Globus pallidus (tissue), 1 donor: ENCODE results near the gene MYADML2.

ENCODE experiments used
- DNase-seq: peaks from one replicate; pipeline ENCODE4 v3.0.0-alpha.2; 2015; ENCODE audit warnings: low spot score

Gene MYADML2

DNA sequence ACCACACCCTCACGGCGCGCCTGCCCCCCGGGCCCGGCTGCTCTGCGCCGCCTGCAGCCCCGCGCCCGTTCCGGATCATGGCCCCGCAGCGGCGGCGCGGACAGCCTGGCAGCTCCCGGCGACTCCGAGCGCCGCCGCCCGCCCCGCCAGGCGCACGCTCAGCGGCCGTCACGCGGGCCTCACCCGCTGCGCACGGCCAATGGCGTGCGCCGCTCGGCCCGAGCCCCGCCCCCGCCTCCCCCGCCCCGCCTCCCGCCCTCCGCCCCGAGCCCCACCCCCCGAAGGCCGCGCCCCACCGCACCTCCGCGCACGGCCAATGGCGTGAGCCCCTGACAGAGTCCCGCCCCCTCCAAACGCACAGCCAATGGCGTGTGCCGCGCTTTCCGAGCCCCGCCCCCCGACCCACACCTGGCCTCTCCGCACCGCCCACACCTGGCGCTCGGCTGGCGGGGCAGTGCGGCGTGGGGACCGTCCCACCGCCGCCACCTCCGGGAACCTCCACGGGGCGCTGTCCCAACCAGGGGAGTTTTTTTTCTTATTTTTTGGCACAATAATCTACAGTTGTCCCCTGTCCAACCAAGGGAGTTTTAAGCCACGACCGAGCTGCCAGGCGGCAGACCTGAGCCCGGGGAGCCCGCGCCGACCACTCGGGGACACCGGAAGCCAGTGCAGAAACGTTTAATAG, 35.6 kb downstream of the MYADML2 start, which contains the start of gene PCYT2:
Gene PCYT2 (minus strand): TSS at position 123 of the 685 bp plus-strand sequence. CDS start 44 bp downstream, at position 79.
- DNase-seq = peak; percentile 89

- no peak for DNase-seq
These were observed 36.2 kb downstream of the MYADML2 start for GRCh38 chr17:81910840-81911276.

GRCh38 chr17:81909966-81910839, 36.8 kb downstream of the MYADML2 start:
- DNase-seq = no peak

GRCh38 chr17:81909231-81909630, 37.8 kb downstream of the MYADML2 start:
- no peak for DNase-seq

- DNase-seq = no peak
These were observed 38.2 kb downstream of the MYADML2 start for GRCh38 chr17:81908793-81909192.

GRCh38 chr17:81907219-81908145, 39.6 kb downstream of the MYADML2 start:
- DNase-seq = no peak

DNA sequence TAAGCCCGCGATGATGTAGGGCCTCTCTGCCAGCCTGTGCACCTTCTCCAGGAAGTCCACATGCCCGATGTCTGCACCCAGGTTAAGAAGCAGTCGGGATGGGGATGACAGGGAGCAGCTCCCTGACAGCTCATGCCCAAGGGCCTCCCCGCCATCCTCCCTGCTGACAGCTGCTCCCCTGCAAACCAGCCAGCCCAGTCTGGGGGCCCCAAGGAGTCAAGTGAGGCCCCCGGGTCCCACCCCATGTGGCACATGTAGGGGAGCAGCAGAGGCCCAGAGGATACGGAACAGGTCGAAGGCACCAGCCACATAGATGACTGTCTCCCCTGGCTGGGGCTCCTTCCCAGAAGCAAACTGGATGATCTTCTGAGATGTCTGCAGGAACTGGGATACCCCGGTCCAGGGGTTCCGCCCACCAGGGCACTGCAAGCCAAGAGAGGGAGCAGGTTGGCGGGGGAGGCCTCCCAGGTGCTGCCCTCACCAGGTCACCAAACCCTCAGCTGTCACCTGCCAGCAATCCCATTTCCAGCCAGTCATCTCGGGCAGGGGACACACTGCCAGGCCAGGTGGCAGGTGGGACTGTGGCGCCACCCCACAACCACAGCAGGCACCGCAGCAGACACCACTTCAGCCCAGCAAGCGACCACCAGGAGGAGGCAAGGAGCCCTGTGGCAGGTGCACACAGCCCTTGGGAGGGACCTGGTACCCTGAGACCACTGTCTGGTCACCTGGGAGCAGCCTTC, 40.4 kb downstream of the MYADML2 start:
- DNase-seq = no peak

DNA sequence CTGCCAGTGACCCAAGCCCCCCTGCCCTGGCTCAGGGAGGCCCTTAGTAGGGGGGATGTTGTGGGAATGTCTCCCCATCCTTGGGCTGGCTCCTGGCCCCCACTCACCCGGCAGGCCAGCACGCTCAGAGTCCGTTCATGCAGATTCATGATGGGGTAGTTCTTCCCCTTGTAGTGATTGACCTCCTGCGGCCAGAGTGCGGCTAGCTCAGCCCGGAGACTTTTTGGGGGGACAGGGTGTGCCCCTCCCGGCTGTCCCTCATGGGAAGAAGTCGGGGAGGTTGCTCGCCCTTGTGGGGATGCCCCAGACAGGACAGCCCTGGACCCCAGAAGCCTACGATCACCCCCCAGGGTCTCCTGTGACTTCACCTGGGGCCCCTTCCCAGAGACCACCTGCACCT, 41.0 kb downstream of the MYADML2 start:
- no peak for DNase-seq

- DNase-seq = no peak
These were observed 41.6 kb downstream of the MYADML2 start for GRCh38 chr17:81905424-81905875.

DNA sequence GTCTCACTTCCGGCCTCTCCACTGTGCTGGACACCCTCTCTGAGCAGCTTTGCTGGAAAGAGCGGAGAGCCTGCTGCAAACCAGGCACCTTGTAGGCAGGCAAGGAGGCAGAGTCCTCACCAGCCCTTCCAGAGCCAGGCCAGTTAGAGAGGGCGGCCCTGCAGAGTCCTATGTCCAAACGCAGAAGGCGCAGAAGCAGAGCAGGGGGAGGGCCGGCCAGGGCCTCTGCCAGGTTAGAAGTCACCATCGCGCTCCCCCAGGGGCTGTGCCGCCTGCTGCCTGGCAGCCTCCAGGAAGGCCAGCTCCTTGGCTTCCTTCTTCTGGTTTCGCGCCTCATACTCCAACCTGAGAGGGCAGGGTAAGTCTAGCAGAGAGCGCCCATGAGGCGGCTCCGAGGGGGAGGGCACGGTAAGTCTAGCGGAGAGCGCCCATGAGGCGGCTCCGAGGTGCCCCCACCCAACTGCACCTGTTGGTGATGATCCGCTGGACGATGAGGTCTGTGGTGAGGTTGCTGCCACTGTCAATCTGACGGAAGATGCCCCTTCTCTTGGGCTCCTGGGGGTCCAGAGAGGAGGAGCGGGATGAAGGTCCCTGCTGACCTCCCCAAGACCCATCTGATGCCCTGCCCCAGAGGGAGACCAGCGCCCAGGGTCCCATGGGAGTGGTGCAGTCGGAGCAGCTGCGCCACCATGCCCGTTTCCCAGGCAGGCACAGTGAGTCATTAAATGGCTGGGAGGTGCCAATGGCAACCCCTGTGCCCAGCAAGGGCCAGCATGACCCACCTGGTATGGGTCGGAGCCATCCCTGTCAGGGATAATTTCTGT, 42.2 kb downstream of the MYADML2 start:
- DNase-seq = no peak

DNA sequence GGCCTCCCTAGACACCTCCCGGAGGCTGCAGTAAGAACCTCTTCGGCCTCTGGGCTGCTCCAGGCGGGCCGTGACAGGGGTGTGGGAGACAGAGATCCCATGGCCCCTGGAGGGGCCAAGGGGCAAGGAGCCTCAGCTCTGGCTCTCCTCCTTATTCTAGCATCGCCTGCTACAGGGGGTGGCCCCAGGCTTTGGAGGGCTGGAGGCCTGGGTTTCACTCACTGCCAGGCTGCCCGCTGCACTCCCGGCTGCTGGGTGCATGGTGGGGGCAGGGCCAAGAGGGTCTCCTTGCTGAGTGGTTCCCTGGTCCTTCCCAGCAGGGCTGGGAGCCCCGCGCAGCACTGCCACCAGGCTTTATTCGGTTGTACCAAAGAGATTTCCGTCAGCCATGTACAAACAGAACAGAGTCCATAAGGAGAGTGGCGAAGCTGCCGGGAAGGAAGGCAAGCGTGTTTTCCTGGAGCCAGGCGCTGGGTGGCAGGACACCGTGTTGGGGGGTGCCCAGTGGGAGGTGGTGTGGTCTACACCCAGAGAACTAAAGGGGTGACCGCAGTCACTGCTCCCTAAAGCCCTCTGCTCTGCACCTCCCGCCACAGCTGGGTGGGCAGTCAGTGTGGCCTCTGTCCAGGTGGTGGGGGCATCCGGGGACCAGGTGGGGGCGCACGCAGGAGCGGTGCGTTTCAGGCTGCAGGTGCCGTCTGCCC, 43.0 kb downstream of the MYADML2 start:
- DNase-seq = no peak

DNA sequence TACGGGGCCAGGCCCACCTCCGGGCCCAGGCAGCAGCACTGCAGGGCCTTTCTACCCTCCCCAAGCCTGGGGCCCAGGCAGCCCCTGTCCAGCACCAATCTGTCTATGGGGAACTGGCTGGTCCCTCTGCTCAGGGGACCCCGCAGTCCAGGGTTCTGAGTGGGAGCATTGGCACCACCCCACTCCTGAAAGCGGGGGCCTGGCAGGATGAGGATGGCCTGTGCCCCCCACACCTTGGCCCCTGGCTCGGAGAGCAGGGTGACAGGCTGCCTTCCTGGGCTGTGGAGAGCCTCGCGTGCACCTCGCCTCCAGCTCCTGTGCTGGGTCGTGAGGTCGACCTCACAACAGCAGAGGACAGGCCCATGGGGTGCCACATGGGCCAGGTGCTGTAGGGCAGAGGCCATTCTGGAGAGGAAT, 43.6 kb downstream of the MYADML2 start:
- DNase-seq = no peak

DNA sequence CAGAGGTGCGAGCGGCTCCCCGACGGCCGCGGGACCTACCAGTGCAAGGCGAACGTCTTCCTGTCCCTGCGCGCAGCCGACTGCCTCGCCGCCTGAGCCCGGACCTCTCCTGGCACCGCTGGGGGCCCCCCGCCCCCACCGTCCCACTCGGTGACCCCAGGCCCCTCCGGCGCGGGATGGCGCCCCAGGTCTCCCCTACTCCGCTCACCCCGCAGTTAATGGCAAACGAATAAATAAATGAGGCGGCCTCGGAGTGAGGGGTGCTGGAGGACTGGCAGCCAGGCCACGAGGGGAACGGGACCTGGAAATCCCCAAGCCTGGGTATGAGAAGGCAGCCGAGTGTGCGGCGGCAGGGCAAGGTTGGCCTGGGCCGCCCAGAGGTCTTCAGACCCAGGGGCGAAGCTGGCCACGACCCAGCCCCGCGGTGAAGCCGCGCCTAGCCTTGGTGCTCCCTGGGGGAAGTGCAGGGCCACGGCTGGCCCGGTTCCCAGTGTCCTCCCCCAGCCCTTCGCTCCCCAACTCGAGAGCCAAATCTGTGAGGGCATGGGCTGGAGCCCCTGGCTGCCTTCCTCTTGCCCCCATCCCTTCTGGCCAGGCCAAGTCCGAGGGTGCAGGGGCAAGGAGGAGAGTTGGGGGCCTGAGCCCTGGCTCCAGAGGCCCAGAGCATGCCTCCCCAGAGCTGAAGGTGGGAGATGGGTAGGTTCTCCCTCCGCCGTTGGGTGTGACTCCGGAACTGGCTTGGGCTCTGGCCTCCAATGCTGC, 44.2 kb downstream of the MYADML2 start:
- no peak for DNase-seq

GRCh38 chr17:81902023-81902652, 44.9 kb downstream of the MYADML2 start, which contains the start of gene NPB:
NPB (plus strand) TSS chr17:81902238; CDS start chr17:81902278, 40 bp downstream.
- DNase-seq = no peak

- DNase-seq = no peak
These were observed 45.6 kb downstream of the MYADML2 start for GRCh38 chr17:81901167-81902022.

DNA sequence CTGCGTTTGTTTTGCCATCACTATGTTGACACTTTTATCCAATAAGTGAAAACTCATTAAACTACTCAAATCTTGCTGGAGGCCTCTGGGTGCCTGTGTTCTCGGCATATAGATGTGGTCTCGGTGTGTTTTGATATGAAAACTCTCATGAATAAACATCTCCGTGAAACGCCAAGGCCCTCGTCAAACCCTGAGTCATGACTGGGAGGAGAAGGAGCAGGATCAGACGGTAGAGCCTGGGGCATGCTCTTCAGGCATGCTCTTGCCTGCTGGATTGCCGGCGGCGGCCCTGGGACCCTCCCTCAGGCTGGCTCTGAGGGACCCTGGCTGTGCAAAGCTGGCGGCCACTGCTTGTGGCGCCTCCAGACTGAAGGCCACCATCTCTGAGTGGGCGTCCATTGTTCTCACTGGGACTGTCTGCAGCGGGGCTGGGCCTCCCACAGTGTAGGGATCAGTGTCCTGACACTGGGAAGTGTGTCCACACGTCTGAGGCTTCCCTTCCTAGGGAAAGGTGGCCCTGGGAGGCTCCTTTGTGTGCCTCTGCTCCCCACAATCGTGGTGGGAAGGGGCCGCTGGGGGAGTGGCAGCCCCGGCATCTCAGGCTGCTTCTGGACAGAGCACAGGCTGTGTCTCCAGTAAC, 46.7 kb downstream of the MYADML2 start:
- no peak for DNase-seq
